Ectodermal cell (in vitro differentiated cells): Measurements from ENCODE around the gene LSM12.
A peak's percentile ranks its signal among the peaks of the same experiment; 100 is the strongest.

Source experiments
- H3K27ac ChIP-seq: 2 replicates; pipeline ENCODE4 v1.7.0; 2013; ENCODE audit warnings: mild to moderate bottlenecking, low read depth, low read length; ENCODE audit not compliant: insufficient read depth, poor library complexity, severe bottlenecking
- H3K27me3 ChIP-seq: 2 replicates; pipeline ENCODE4 v1.7.0; 2013; ENCODE audit warnings: mild to moderate bottlenecking, low read length; ENCODE audit not compliant: insufficient read depth, control insufficient read depth, poor library complexity, severe bottlenecking
- H3K36me3 ChIP-seq: one replicate; pipeline ENCODE4 v1.7.0; 2013; ENCODE audit warnings: low read length; ENCODE audit not compliant: control insufficient read depth, insufficient read depth
- H3K4me1 ChIP-seq: one replicate; pipeline ENCODE4 v1.7.0; 2013; ENCODE audit warnings: low read length; ENCODE audit not compliant: control insufficient read depth, insufficient read depth
- H3K4me3 ChIP-seq: 2 replicates; pipeline ENCODE4 v1.7.0; 2013; ENCODE audit warnings: low read depth, low read length, control low read depth; ENCODE audit not compliant: insufficient read depth
- H3K9me3 ChIP-seq: 2 replicates; pipeline ENCODE4 v1.7.0; 2013; ENCODE audit warnings: mild to moderate bottlenecking, low read length, moderate library complexity; ENCODE audit not compliant: control insufficient read depth
- WGBS, 2 experiments: methylation state at CpG; one replicate each; pipeline ENCODE4 v1.1.7; 2013; ENCODE audit warnings: missing lambda C conversion rate in 2 of 2; 5-methylcytosine and 5-hydroxymethylcytosine counted together

Gene LSM12

GRCh38 chr17:44075598-44076293 lies 9.3 kb upstream of the LSM12 start:
- Histone ChIP-seq H3K4me1 (peaks cover 5% of the 10 kb centered on the region), H3K27ac (no peak overlapping the region), H3K27me3 (no peaks in the 10 kb centered on the region), H3K36me3 (peaks cover 40% of the 10 kb centered on the region), H3K4me3 (no peak overlapping the region), H3K9me3 (no peaks in the 10 kb centered on the region)
- WGBS, 2 experiments: 94 to 95% methylated on average over 10 of the region's 10 CpGs

- Histone ChIP-seq H3K36me3 (peaks cover 32% of the 10 kb centered on the region), H3K9me3 (no peaks in the 10 kb centered on the region), H3K4me1 (peaks cover 5% of the 10 kb centered on the region), H3K27me3 (no peaks in the 10 kb centered on the region), H3K4me3 (no peak overlapping the region), H3K27ac (no peak overlapping the region)
- 94 to 95% methylated on average over 9 of the region's 9 CpGs for WGBS, 2 experiments
Measured at GRCh38 chr17:44074911-44075285, 8.4 kb upstream of the LSM12 start.

GRCh38 chr17:44074231-44074910 lies 7.9 kb upstream of the LSM12 start:
- WGBS, 2 experiments: 92% methylated on average over 9 of the region's 9 CpGs
- H3K27ac ChIP-seq: no peak overlapping the region
- H3K27me3 ChIP-seq: no peaks in the 10 kb centered on the region
- peaks cover 5% of the 10 kb centered on the region for H3K4me1 ChIP-seq
- H3K9me3 ChIP-seq: no peaks in the 10 kb centered on the region
- H3K36me3 ChIP-seq: peaks cover 30% of the 10 kb centered on the region
- H3K4me3 ChIP-seq: no peak overlapping the region

- Histone ChIP-seq H3K4me1 (peaks cover 5% of the 10 kb centered on the region), H3K4me3 (peak overlapping the region; percentile 67), H3K36me3 (peaks cover 18% of the 10 kb centered on the region), H3K27me3 (no peaks in the 10 kb centered on the region), H3K27ac (no peak overlapping the region), H3K9me3 (no peaks in the 10 kb centered on the region)
- 37 to 45% methylated on average over 2 of the region's 2 CpGs for WGBS, 2 experiments
Measured at GRCh38 chr17:44071772-44072171, 5.3 kb upstream of the LSM12 start.

GRCh38 chr17:44071198-44071520 lies 4.7 kb upstream of the LSM12 start:
- Histone ChIP-seq H3K27ac (peak overlapping the region; percentile 86), H3K4me3 (peak overlapping the region; percentile 67), H3K4me1 (peaks cover 5% of the 10 kb centered on the region), H3K9me3 (no peaks in the 10 kb centered on the region), H3K36me3 (peaks cover 16% of the 10 kb centered on the region), H3K27me3 (no peaks in the 10 kb centered on the region)
- 0 to 1% methylated on average over 3 of the region's 3 CpGs for WGBS, 2 experiments

GRCh38 chr17:44070455-44071197 lies 4.2 kb upstream of the LSM12 start, which contains the start of gene G6PC3:
Gene G6PC3 (plus strand): TSS chr17:44070735. CDS start chr17:44070966, 231 bp downstream.
- Histone ChIP-seq H3K27ac (peak within 1 kb of the TSS; percentile 86), H3K27me3 (no peaks in the 10 kb centered on the region), H3K4me1 (peaks cover 5% of the 10 kb centered on the region), H3K36me3 (peaks cover 10% of the 10 kb centered on the region), H3K4me3 (peak within 1 kb of the TSS; percentile 67), H3K9me3 (no peaks in the 10 kb centered on the region)
- WGBS, 2 experiments: 0% methylated on average over 53 of the region's 53 CpGs

- peak overlapping the region; percentile 67 for H3K4me3 ChIP-seq
- peak overlapping the region; percentile 86 for H3K27ac ChIP-seq
- no peaks in the 10 kb centered on the region for H3K27me3 ChIP-seq
- H3K36me3 ChIP-seq: peaks cover 4% of the 10 kb centered on the region
- peaks cover 5% of the 10 kb centered on the region for H3K4me1 ChIP-seq
- no peaks in the 10 kb centered on the region for H3K9me3 ChIP-seq
- 11 to 14% methylated on average over 5 to 7 of the region's 7 CpGs for WGBS, 2 experiments
Measured at GRCh38 chr17:44069974-44070454, 3.5 kb upstream of the LSM12 start.

GRCh38 chr17:44067545-44067940 lies 1.1 kb upstream of the LSM12 start:
- Histone ChIP-seq H3K9me3 (no peaks in the 10 kb centered on the region), H3K27ac (no peak overlapping the region), H3K4me3 (no peak overlapping the region), H3K36me3 (no peaks in the 10 kb centered on the region), H3K4me1 (peaks cover 10% of the 10 kb centered on the region), H3K27me3 (no peaks in the 10 kb centered on the region)
- 96% methylated on average over 6 to 9 of the region's 9 CpGs for WGBS, 2 experiments

- Histone ChIP-seq H3K4me3 (peak overlapping the region; percentile 74), H3K27ac (peak overlapping the region; percentile 98), H3K9me3 (no peaks in the 10 kb centered on the region), H3K36me3 (peaks cover 1% of the 10 kb centered on the region), H3K4me1 (peaks cover 5% of the 10 kb centered on the region), H3K27me3 (no peaks in the 10 kb centered on the region)
- WGBS, 2 experiments: 2 to 3% methylated on average over 9 of the region's 9 CpGs
Measured at GRCh38 chr17:44065668-44066203, 735 bp downstream of the LSM12 start.
